Peyer's patch (tissue), 4 donors: Measurements from ENCODE around the gene SORBS2. TPM values are rescaled to one million over a fixed set of nuclear protein-coding genes. Genes with fewer than 3 reads are reported as not detected.

Source experiments
- DNase-seq, 3 donors: peaks; one replicate each; pipeline ENCODE4 v3.0.0-alpha.2; 2017 to 2019
- H3K27ac ChIP-seq, 4 donors: fragments of 200-600 bp; sonication (generic); one replicate each; pipeline ENCODE4 v1.5.1; 2016 to 2019
- H3K27me3 ChIP-seq, 2 donors: fragments of 200-600 bp; sonication (generic); one replicate each; pipeline ENCODE4 v1.5.1; 2019
- H3K36me3 ChIP-seq, 3 donors: fragments of 200-600 bp; sonication (generic); one replicate each; pipeline ENCODE4 v1.5.1; 2016 to 2019
- H3K4me1 ChIP-seq, 4 donors: fragments of 200-600 bp; sonication (generic); one replicate each; pipeline ENCODE4 v1.5.1; 2016 to 2019
- H3K4me3 ChIP-seq, 4 donors: fragments of 200-600 bp; sonication (generic); 1 replicate in 3 of 4; 2 replicates in 1 of 4; pipeline ENCODE4 v1.5.1; 2016 to 2019; ENCODE audit warnings: mild to moderate bottlenecking in 1 of 4
- H3K9me3 ChIP-seq, 4 donors: fragments of 200-600 bp; sonication (generic); one replicate each; pipeline ENCODE4 v1.5.1; 2016 to 2019; ENCODE audit warnings: mild to moderate bottlenecking in 1 of 4
- CTCF ChIP-seq, 6 experiments: fragments of 450-650 bp in 4 of 6; fragments of 200-600 bp in 2 of 6; sonication (generic) in 1 of 6; IDR thresholded peaks; one replicate each; pipeline ENCODE4 v1.5.1; 2017 to 2019; ENCODE audit warnings: antibody characterized with exemption in 6 of 6, mild to moderate bottlenecking in 3 of 6, moderate library complexity in 1 of 6
- POLR2A ChIP-seq, 2 donors: fragments of 450-650 bp; IDR thresholded peaks; one replicate each; pipeline ENCODE4 v1.5.1; 2017; ENCODE audit warnings: antibody characterized with exemption in 2 of 2, mild to moderate bottlenecking in 2 of 2, moderate library complexity in 2 of 2
- total RNA-seq, 4 donors: library from RNA; depleted of rRNA; stranded (reverse); fragments of >200 nt; gene quantifications; one replicate each; pipeline ENCODE4 v1.1.0, GENCODE V29; 2016

SORBS2 gene
- total RNA-seq, 4 donors from 2014 or later = 15.8 to 61.9 (median 53.0) TPM

DNA sequence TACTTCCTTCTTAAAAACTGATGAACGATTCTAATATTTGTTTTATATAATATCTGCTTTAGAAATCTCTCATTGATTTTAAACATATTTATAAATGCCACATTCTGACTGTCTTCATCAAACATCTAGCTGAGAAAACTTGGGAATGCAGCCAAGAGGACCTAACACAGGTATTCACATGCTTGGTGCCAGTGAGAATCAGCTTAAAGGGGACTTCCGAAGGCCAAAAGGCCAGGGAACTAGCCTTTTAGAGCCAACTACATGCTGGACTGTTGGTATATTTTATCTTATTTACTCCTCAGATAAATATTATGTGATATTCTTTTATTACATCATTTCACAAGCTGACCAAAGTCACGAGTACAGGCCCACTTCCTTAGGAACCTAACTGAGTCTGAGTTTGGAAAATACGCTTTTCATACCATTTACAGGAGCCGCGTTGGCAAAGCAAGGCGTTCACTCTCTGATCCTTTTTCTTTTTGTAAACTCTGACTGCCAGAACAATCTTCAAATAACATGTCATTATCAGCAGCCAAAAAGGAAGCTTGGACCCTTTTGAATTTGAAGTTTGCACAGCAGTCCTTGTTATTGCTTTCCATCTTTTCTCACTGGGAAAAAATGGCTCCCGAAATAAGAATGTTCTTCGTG, 235.6 kb downstream of the SORBS2 start:
- H3K27ac ChIP-seq = peak overlapping the region in 2 of 4 donors; percentile 30 to 45
- no peak overlapping the region for H3K4me3 ChIP-seq
- no peaks in the 10 kb centered on the region for H3K27me3 ChIP-seq
- no peaks in the 10 kb centered on the region for H3K36me3 ChIP-seq
- TF ChIP-seq CTCF (IDR thresholded peaks at IDR 0.05) = no peak
- no peak for TF ChIP-seq POLR2A (IDR thresholded peaks at IDR 0.05)
- H3K9me3 ChIP-seq = no peaks in the 10 kb centered on the region
- H3K4me1 ChIP-seq = no peaks in the 10 kb centered on the region
- DNase-seq = no peak

DNA sequence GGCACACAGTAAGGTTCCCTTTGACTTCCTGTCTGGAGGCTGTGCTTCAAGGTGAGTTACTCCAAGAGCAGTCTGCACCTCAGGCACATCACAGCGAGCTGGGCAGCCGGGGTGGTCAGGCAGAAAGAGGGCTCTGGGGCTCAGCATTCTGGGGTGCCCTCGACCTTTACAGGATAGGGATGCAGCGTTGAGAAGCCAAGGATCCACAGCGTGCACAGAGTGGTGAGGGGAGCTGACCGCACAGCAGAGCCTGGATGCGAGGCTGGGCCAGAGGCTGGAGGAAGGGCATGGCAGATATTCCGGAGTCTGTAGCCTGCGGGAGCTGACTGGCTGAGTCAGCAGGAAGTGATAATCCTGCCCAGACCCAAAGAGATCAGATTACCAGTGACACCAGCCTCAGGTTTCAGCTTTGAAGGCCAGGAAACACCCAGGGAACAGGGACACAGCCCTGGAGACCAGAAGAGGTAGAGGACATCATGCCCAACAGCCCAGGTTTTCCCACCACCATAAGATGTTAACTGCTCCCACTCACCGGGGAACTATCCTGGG, 238.3 kb downstream of the SORBS2 start:
- no peaks in the 10 kb centered on the region for H3K36me3 ChIP-seq
- H3K4me3 ChIP-seq = no peak overlapping the region
- no peaks in the 10 kb centered on the region for H3K9me3 ChIP-seq
- H3K27ac ChIP-seq = peak overlapping the region in 1 of 4 donors; percentile 17
- no peaks in the 10 kb centered on the region for H3K27me3 ChIP-seq
- no peaks in the 10 kb centered on the region for H3K4me1 ChIP-seq
- TF ChIP-seq POLR2A (IDR thresholded peaks at IDR 0.05) = no peak
- TF ChIP-seq CTCF (IDR thresholded peaks at IDR 0.05) = no peak
- DNase-seq = no peak

DNA sequence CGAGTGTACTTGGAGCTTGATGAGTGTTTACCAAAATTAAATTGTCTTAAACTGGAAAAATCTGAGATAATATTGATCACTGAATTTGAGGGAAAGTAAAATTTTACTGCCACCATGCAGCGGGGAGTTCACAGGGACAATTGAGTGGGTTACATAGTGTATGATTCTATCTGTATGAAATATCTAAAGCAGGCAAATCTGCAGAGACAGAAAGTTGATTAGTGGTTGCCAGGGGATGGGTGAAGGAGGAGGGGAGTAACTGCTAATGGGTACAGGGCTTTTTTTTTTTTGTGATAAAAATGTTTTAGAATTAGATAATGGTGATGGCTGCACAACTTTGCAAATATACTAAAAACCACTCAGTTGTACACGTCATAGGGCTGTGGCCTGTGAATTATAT, 241.3 kb downstream of the SORBS2 start:
- no peaks in the 10 kb centered on the region for H3K9me3 ChIP-seq
- no peaks in the 10 kb centered on the region for H3K27me3 ChIP-seq
- no peaks in the 10 kb centered on the region for H3K36me3 ChIP-seq
- peaks cover 0 to 5% (median 0%) of the 10 kb centered on the region in 4 donors for H3K4me1 ChIP-seq
- TF ChIP-seq POLR2A (IDR thresholded peaks at IDR 0.05) (no peak), CTCF (IDR thresholded peaks at IDR 0.05) (no peak)
- DNase-seq = no peak
- no peak overlapping the region for H3K27ac ChIP-seq
- no peak overlapping the region for H3K4me3 ChIP-seq

GRCh38 chr4:185567381-185568376, 244.3 kb downstream of the SORBS2 start:
- Histone ChIP-seq H3K36me3 (no peaks in the 10 kb centered on the region), H3K4me1 (peaks cover 0 to 5% (median 0%) of the 10 kb centered on the region in 4 donors), H3K9me3 (no peaks in the 10 kb centered on the region), H3K27me3 (no peaks in the 10 kb centered on the region), H3K27ac (peak overlapping the region; percentile 27 to 83 (median 70)), H3K4me3 (no peak overlapping the region)
- TF ChIP-seq POLR2A (IDR thresholded peaks at IDR 0.05) (no peak), CTCF (IDR thresholded peaks at IDR 0.05) (no peak)
- peak in 1 of 3 donors; percentile 51 for DNase-seq

GRCh38 chr4:185566972-185567371, 245.0 kb downstream of the SORBS2 start:
- Histone ChIP-seq H3K27ac (peak overlapping the region; percentile 27 to 83 (median 70)), H3K27me3 (no peaks in the 10 kb centered on the region), H3K36me3 (no peaks in the 10 kb centered on the region), H3K4me1 (peaks cover 0 to 5% (median 0%) of the 10 kb centered on the region in 4 donors), H3K9me3 (no peaks in the 10 kb centered on the region), H3K4me3 (no peak overlapping the region)
- no peak for DNase-seq
- TF ChIP-seq CTCF (IDR thresholded peaks at IDR 0.05) = no peak
- no peak for TF ChIP-seq POLR2A (IDR thresholded peaks at IDR 0.05)
